Bronchial epithelial cell (primary cell): Measurements from ENCODE around the gene HCLS1. TPM values are rescaled to one million over a fixed set of nuclear protein-coding genes. Genes with fewer than 3 reads are reported as not detected.

Source experiments
- DNase-seq: peaks from one replicate; pipeline ENCODE4 v3.0.0-alpha.2; 2010; ENCODE audit warnings: low read depth
- FAIRE-seq: peaks from 2 replicates; lab custom pipeline; 2011; peaks lifted over from hg19 to GRCh38; lab: Jason Lieb, UNC
- H3K27me3 ChIP-seq: 2 replicates; pipeline ENCODE4 v1.5.1; 2011; ENCODE audit warnings: low read length; ENCODE audit not compliant: control insufficient read depth, insufficient read depth
- H3K36me3 ChIP-seq: 2 replicates; pipeline ENCODE4 v1.5.1; 2011; ENCODE audit warnings: low read length; ENCODE audit not compliant: control insufficient read depth, insufficient read depth
- H3K4me3 ChIP-seq: 2 replicates; pipeline ENCODE4 v1.5.1; 2011; ENCODE audit warnings: mild to moderate bottlenecking, low read depth, low read length, control low read depth
- total RNA-seq: library from RNA; depleted of rRNA; stranded (reverse); fragments of >200 nt; gene quantifications from 2 replicates; pipeline ENCODE4 v1.2.1, GENCODE V29; 2014
- TF ChIP-seq, protein P1 (sequence below): IDR thresholded peaks from 2 replicates; pipeline ENCODE4 v1.5.1; 2011; ENCODE audit warnings: mild to moderate bottlenecking, moderate library complexity, low read length, control low read depth, inconsistent platforms; ENCODE audit not compliant: insufficient read depth, severe bottlenecking

The HCLS1 gene
- total RNA-seq, 1 donor from 2014 or later = 6.3 TPM

DNA sequence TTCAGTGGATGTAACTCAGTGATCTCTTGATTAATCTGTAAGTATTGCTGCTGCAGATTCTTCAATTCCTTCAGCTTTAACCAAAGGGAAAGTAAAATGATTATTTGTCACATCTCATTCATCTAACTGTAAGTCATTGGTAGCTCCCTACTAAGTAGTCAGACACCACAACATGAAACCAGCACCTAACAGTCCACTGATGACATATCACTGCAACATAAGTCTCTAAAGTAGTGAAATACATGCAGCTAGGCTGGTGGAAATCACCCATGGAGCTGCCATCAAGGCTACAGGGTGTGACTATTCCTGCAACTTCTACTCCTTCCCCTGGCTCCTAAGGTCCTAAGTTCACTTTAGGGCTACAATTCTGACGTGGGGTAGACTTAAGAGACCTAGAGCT, 21.1 kb upstream of the HCLS1 start:
- FAIRE-seq (peak; percentile 13), DNase-seq (no peak)
- peaks cover 10% of the 10 kb centered on the region for H3K36me3 ChIP-seq
- H3K4me3 ChIP-seq = no peak overlapping the region
- TF ChIP-seq, protein P1, sequence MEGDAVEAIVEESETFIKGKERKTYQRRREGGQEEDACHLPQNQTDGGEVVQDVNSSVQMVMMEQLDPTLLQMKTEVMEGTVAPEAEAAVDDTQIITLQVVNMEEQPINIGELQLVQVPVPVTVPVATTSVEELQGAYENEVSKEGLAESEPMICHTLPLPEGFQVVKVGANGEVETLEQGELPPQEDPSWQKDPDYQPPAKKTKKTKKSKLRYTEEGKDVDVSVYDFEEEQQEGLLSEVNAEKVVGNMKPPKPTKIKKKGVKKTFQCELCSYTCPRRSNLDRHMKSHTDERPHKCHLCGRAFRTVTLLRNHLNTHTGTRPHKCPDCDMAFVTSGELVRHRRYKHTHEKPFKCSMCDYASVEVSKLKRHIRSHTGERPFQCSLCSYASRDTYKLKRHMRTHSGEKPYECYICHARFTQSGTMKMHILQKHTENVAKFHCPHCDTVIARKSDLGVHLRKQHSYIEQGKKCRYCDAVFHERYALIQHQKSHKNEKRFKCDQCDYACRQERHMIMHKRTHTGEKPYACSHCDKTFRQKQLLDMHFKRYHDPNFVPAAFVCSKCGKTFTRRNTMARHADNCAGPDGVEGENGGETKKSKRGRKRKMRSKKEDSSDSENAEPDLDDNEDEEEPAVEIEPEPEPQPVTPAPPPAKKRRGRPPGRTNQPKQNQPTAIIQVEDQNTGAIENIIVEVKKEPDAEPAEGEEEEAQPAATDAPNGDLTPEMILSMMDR = no peak
- no peaks in the 10 kb centered on the region for H3K27me3 ChIP-seq

DNA sequence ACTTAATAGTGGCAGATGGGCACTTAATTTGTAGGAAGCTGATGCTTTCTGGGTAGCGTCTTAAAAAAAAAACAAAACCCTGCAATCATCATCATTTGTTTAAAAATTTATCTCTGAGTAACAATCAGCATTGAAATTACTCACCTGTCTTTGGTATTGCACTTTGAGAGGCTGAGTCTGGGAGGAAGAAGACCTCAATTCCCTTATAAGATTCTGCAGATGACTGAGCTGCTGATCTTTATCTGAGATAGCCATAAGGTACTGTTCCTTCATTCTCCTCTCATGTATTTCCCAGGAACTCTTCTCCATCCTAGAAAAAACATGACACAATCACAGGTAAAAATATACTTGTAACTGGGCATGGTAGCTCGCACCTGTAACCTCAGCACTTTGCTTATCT, 16.4 kb upstream of the HCLS1 start:
- Histone ChIP-seq H3K4me3 (no peak overlapping the region), H3K36me3 (peaks cover 18% of the 10 kb centered on the region), H3K27me3 (no peaks in the 10 kb centered on the region)
- FAIRE-seq (no peak), DNase-seq (no peak)
- TF ChIP-seq, protein P1 = no peak

DNA sequence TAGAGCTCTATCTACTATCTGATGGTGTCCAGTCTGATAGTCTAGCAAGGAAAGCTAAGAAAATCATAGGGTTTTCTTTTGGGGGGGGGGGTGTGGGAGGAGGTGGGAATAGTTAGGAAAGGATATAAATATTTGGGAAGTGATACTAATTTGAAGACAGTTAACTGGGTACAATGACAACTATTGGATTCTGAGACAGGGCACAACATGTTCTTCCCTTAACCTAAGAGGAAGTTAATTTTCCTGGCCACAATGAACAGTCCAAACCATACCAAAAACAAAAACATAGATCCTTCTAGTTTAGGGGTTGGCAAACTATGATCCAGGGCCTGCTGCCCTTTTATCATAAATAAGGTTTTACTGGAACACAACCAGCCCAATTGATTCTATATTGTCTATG, 10.0 kb upstream of the HCLS1 start:
- FAIRE-seq = no peak
- TF ChIP-seq, protein P1 = no peak
- DNase-seq = no peak
- Histone ChIP-seq H3K4me3 (no peak overlapping the region), H3K36me3 (peaks cover 20% of the 10 kb centered on the region), H3K27me3 (no peaks in the 10 kb centered on the region)

DNA sequence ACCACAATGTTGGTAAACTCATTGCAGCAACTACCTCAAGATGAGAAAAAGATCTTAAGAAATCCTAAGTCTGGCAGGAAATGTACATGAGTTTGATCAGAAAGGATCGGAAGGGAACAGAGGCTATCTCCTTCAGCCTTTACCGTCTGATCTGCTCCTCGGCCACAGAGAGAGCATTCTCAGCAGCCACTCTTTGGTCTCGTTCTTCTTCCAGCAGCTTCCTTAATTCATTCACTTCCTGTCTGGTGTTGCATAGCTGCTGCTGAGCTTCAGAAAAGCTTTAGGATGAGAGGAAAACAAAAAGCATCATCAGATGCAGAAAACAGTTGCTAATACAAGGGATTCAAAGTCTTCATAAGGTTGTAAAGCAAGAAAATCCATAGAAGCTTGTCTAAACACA, 6.6 kb upstream of the HCLS1 start:
- Histone ChIP-seq H3K36me3 (peaks cover 21% of the 10 kb centered on the region), H3K27me3 (no peaks in the 10 kb centered on the region), H3K4me3 (no peak overlapping the region)
- TF ChIP-seq, protein P1 = no peak
- FAIRE-seq (no peak), DNase-seq (no peak)

DNA sequence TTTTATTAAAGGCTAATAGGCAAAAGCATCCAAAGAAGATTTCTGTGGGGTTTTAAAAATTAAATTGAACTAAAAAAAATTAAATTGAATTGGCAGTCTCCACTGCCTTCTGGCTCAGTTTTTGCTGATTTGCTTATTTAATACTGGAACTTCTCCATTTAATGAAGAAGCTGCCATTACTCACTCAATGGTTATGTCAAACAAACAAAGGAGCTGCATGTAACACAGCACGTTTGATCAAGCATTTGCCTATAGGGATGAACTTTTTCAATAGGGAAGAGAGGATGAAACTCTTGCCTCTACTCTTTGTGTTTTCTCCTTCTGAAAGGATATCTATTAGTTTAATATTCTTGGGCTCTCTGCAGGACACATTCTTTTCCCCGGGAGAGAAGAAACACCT, 4.8 kb upstream of the HCLS1 start:
- no peaks in the 10 kb centered on the region for H3K27me3 ChIP-seq
- H3K36me3 ChIP-seq = peaks cover 21% of the 10 kb centered on the region
- no peak for DNase-seq
- TF ChIP-seq, protein P1 = no peak
- H3K4me3 ChIP-seq = no peak overlapping the region
- no peak for FAIRE-seq

DNA sequence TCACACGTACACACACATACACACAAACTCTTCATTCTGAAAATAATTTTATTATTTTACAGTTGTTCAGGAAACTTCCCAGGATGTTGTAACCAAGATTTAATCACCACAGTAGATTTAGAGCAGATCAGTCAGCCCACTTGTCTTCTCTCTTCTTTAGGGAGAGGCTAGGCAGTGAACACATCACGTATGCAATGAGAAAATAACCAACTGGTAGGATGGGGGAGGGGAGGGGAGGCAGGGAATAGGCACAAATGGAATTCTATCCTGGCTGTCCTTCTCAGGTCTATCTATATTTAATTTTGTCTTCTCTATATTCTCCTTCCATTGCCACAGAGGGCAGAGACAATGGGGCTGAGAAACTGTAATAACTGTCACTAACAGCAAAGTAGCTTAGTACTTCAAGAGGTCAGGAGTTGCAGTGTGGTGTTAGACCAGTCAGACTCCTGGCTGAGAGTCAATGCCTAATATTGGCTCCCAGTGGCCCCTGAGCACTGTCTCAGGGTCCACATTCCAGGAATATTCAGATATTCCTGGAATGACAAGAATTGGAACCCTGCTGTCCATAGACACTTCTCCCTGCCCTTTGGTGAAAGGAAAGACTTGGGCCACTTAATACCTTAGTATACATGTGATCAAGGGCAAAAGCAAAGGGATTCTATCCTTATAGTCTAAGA, 2.6 kb upstream of the HCLS1 start:
- Histone ChIP-seq H3K27me3 (no peaks in the 10 kb centered on the region), H3K4me3 (no peak overlapping the region), H3K36me3 (peaks cover 21% of the 10 kb centered on the region)
- DNase-seq (no peak), FAIRE-seq (no peak)
- TF ChIP-seq, protein P1 = no peak
